ENCODE measurements around the gene TTC28. TPM values are rescaled to one million over a fixed set of nuclear protein-coding genes. Genes with fewer than 3 reads are reported as not detected.
"Not testable (repeated sequence)": the region's sequence is repeated elsewhere in the genome, so short reads cannot be mapped to it uniquely, and the experiment has no call there.

The TTC28 gene
- total and polyA plus RNA-seq, 11 donors: 5.1 to 34.9 (median 21.8) TPM

DNA sequence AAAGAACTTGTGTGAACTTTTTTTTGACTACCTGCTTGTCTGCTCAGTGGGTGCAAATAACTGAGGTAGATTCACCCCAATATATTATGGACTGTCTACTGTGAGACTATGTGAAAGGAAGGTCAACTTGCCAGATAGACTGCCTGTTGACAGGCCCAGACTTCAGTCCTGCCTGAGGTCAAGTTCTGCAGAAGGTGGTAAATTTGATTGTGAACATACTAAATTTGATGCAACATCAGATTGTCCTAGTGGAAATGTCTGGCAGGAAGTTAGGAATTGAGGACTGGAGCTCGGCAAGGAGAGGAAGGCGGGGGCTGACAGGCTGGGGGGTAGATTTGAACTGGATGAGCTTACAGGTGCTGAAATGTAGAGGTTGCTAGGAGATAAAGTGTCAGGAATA, 140.7 kb downstream of the TTC28 start:
- DNase-seq: no peak
- peaks cover 0 to 22% (median 4%) of the 10 kb centered on the region in 12 donors for H3K9me3 ChIP-seq
- no peak overlapping the region for H3K27ac ChIP-seq
- no peaks in the 10 kb centered on the region for H3K27me3 ChIP-seq
- WGBS, 4 donors: 84 to 94% (median 91%) methylated on average over 2 of the region's 2 CpGs
- no peak for ATAC-seq
- TF ChIP-seq CTCF (IDR thresholded peaks at IDR 0.05): no peak
- no peaks in the 10 kb centered on the region for H3K4me1 ChIP-seq
- H3K36me3 ChIP-seq: no peaks in the 10 kb centered on the region
- intact Hi-C loops (cut with DNase I): no loop called here
- no peak overlapping the region for H3K4me3 ChIP-seq

GRCh38 chr22:28530565-28530964, 149.1 kb downstream of the TTC28 start:
- H3K9me3 ChIP-seq: peaks cover 0 to 50% (median 13%) of the 10 kb centered on the region in 12 donors
- H3K27me3 ChIP-seq; H3K27ac ChIP-seq; ATAC-seq; intact Hi-C loops (cut with DNase I); H3K36me3 ChIP-seq; H3K4me1 ChIP-seq; H3K4me3 ChIP-seq; DNase-seq: not testable (repeated sequence)
- 91 to 97% (median 94%) methylated on average over 4 of the region's 4 CpGs for WGBS, 4 donors

DNA sequence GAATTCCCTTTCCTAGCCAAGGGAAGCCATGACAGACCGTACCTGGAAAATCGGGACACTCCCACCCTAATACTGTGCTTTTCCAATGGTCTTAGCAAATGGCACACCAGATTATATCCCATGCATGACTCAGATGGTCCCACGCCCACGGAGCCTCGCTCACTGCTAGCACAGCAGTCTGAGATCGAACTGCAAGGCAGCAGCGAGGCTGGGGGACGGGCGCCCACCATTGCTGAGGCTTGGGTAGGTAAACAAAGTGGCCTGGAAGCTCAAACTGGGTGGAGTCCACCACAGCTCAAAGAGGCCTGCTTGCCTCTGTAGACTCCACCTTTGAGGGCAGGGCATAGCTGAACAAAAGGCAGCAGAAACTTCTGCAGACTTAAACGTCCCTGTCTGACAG, 150.5 kb downstream of the TTC28 start:
- H3K36me3 ChIP-seq; DNase-seq; intact Hi-C loops (cut with DNase I); H3K27me3 ChIP-seq; H3K4me3 ChIP-seq; ATAC-seq; H3K27ac ChIP-seq; H3K4me1 ChIP-seq: not testable (repeated sequence)
- H3K9me3 ChIP-seq: peaks cover 0 to 50% (median 13%) of the 10 kb centered on the region in 12 donors
- whole genome bisulfite sequencing, 4 donors: 92 to 97% (median 95%) methylated on average over 6 to 10 of the region's 10 CpGs

- Histone ChIP-seq H3K4me3 (no peak overlapping the region), H3K27ac (no peak overlapping the region), H3K9me3 (no peaks in the 10 kb centered on the region), H3K4me1 (peaks cover 0 to 13% (median 0%) of the 10 kb centered on the region in 12 donors), H3K27me3 (no peaks in the 10 kb centered on the region), H3K36me3 (no peaks in the 10 kb centered on the region)
- 35 to 46% (median 40%) methylated on average over 3 of the region's 3 CpGs for whole genome bisulfite sequencing, 4 donors
- intact Hi-C loops (cut with DNase I): no loop called here
- DNase-seq (no peak), ATAC-seq (no peak)
- TF ChIP-seq POLR2A (IDR thresholded peaks at IDR 0.05): no peak
- TF ChIP-seq CTCF (IDR thresholded peaks at IDR 0.05): no peak
Measured at GRCh38 chr22:28521451-28521850, 158.2 kb downstream of the TTC28 start.

GRCh38 chr22:28514321-28514821, 165.3 kb downstream of the TTC28 start:
- DNase-seq (no peak), ATAC-seq (peak; percentile 26 to 59 (median 42))
- Histone ChIP-seq H3K36me3 (no peaks in the 10 kb centered on the region), H3K27ac (no peak overlapping the region), H3K4me3 (no peak overlapping the region), H3K9me3 (peaks cover 0 to 24% (median 6%) of the 10 kb centered on the region in 12 donors), H3K4me1 (peaks cover 0 to 14% (median 0%) of the 10 kb centered on the region in 12 donors), H3K27me3 (no peaks in the 10 kb centered on the region)
- intact Hi-C loops (cut with DNase I): no loop called here
- TF ChIP-seq POLR2A (IDR thresholded peaks at IDR 0.05) (no peak), CTCF (IDR thresholded peaks at IDR 0.05) (no peak)
- 43 to 62% (median 53%) methylated on average over 3 of the region's 3 CpGs for whole genome bisulfite sequencing, 4 donors

DNA sequence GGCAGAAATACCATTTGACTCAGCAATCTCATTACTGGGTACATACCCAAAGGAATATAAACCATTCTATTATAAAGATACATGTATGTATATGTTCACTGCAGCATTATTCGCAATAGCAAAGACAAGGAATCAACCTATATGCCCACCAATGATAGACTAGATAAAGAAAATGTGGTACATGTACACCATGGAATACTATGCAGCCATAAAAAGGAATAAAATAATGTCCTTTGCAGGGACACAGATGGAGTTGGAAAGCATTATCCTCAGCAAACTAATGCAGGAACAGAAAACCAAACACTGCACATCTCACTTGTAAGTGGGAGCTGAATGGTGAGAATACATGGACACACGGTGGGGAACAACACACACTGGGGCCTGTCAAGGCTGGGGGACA, 167.3 kb downstream of the TTC28 start:
- DNase-seq; H3K36me3 ChIP-seq; intact Hi-C loops (cut with DNase I); H3K27ac ChIP-seq; ATAC-seq; H3K27me3 ChIP-seq; H3K4me3 ChIP-seq: not testable (repeated sequence)
- 98 to 100% (median 99%) methylated on average over 2 of the region's 2 CpGs for WGBS, 4 donors
- peaks cover 0 to 36% (median 6%) of the 10 kb centered on the region in 12 donors for H3K9me3 ChIP-seq
- H3K4me1 ChIP-seq: peaks cover 0 to 14% (median 0%) of the 10 kb centered on the region in 12 donors

Data from heart left ventricle (tissue), 16 donors.